ENCODE data around the gene NOX3.

- TF ChIP-seq POLR2A (IDR thresholded peaks at IDR 0.05; ENCODE audit: low read depth, low read length) (no peak), POLR2AphosphoS5 (IDR thresholded peaks at IDR 0.05; ENCODE audit: low read depth, low read length) (no peak)
Observed at GRCh38 chr6:155473741-155474140, 18.1 kb upstream of the NOX3 start.
